ENCODE results near the gene OR2K2.

DNA sequence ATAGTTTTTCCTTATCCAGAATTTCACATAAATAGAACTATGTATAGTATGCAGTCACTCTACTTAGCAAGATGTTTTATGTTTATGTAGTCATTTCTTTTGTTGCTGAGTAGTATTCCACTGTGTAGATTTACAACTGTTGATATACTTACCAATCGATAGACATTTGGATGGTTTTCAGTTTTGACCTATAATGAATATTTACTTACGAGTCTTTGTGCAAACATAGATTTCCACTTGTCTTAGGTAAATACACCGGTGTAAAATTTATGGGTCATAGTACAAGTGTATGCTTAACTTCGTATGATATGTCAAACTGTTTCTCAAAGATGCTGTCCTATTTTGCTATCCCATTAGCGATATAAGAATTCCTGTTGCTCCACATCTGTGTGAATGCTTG is 19.7 kb upstream of the OR2K2 start:
- TF ChIP-seq POLR2AphosphoS5 (IDR thresholded peaks at IDR 0.05) (no peak), EZH2 (IDR thresholded peaks at IDR 0.05; ENCODE audit: borderline replicate concordance, insufficient read depth, low read length, poor library complexity, severe bottlenecking) (no peak), RAD21 (conservative IDR thresholded peaks at IDR 0.05) (no peak), MXI1 (conservative IDR thresholded peaks at IDR 0.05; ENCODE audit: poor library complexity, severe bottlenecking) (no peak)
- TF ChIP-seq, protein P1, sequence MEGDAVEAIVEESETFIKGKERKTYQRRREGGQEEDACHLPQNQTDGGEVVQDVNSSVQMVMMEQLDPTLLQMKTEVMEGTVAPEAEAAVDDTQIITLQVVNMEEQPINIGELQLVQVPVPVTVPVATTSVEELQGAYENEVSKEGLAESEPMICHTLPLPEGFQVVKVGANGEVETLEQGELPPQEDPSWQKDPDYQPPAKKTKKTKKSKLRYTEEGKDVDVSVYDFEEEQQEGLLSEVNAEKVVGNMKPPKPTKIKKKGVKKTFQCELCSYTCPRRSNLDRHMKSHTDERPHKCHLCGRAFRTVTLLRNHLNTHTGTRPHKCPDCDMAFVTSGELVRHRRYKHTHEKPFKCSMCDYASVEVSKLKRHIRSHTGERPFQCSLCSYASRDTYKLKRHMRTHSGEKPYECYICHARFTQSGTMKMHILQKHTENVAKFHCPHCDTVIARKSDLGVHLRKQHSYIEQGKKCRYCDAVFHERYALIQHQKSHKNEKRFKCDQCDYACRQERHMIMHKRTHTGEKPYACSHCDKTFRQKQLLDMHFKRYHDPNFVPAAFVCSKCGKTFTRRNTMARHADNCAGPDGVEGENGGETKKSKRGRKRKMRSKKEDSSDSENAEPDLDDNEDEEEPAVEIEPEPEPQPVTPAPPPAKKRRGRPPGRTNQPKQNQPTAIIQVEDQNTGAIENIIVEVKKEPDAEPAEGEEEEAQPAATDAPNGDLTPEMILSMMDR (IDR thresholded peaks at IDR 0.05; ENCODE audit: poor library complexity, severe bottlenecking) = no peak

Data from neural cell (in vitro differentiated cells).